Common myeloid progenitor, CD34-positive (primary cell): ENCODE results near the gene BEND5.
A peak's percentile ranks its signal among the peaks of the same experiment; 100 is the strongest.

Experiments
- CTCF ChIA-PET: fragments of 350-600 bp; sonication (Branson Sonifier 250); formaldehyde crosslinking; loops from one replicate; lab custom pipeline; 2021; ENCODE audit warnings: antibody characterized with exemption; lab: Charles Lee
- POLR2A ChIA-PET: fragments of 350-600 bp; sonication (Branson Sonifier 250); formaldehyde crosslinking; loops from one replicate; lab custom pipeline; 2021; ENCODE audit warnings: antibody characterized with exemption; lab: Charles Lee
- DNase-seq, 3 donors: peaks; one replicate each; pipeline versions ENCODE4 v3.0.0 to v3.0.0-alpha.2; 2013
- H3K27ac ChIP-seq, 2 experiments: 1 replicate in 1 of 2; 2 replicates in 1 of 2; pipeline ENCODE4 v1.7.0; 2013; ENCODE audit warnings: inconsistent platforms in 2 of 2, low read length in 2 of 2, mild to moderate bottlenecking in 2 of 2, low read depth in 1 of 2, moderate library complexity in 1 of 2; ENCODE audit not compliant: severe bottlenecking in 2 of 2, insufficient read depth in 1 of 2, poor library complexity in 1 of 2
- H3K27me3 ChIP-seq, 5 experiments: replicated peaks in 2 of 5; 1 replicate in 3 of 5; 2 replicates in 2 of 5; pipeline versions ENCODE4 v1.6.1 to v1.7.0; 2013; ENCODE audit warnings: low read length in 4 of 5, mild to moderate bottlenecking in 2 of 5, moderate library complexity in 2 of 5, inconsistent platforms in 1 of 5; ENCODE audit not compliant: insufficient read depth in 5 of 5, control insufficient read depth in 4 of 5
- H3K36me3 ChIP-seq, 4 experiments: 1 replicate in 2 of 4; 2 replicates in 2 of 4; pipeline versions ENCODE4 v1.6.1 to v1.7.0; 2013; ENCODE audit warnings: low read length in 3 of 4, control low read depth in 1 of 4, mild to moderate bottlenecking in 1 of 4; ENCODE audit not compliant: control insufficient read depth in 4 of 4, insufficient read depth in 4 of 4
- H3K4me1 ChIP-seq, 4 experiments: 1 replicate in 3 of 4; 2 replicates in 1 of 4; pipeline versions ENCODE4 v1.6.1 to v1.7.1; 2013; ENCODE audit warnings: low read length in 3 of 4, mild to moderate bottlenecking in 3 of 4, control low read depth in 1 of 4, inconsistent platforms in 1 of 4, moderate library complexity in 1 of 4; ENCODE audit not compliant: control insufficient read depth in 4 of 4, insufficient read depth in 4 of 4; ENCODE audit errors: control extremely low read depth in 1 of 4
- H3K4me3 ChIP-seq, 7 experiments: 1 replicate in 4 of 7; 2 replicates in 3 of 7; pipeline versions ENCODE4 v1.5.1 to v1.7.0; 2013; ENCODE audit warnings: mild to moderate bottlenecking in 7 of 7, low read length in 6 of 7, moderate library complexity in 6 of 7, inconsistent platforms in 2 of 7, low read depth in 2 of 7, control low read depth in 1 of 7; ENCODE audit not compliant: insufficient read depth in 4 of 7, control insufficient read depth in 1 of 7; ENCODE audit errors: extremely low read depth in 1 of 7
- H3K9me3 ChIP-seq, 5 experiments: 1 replicate in 4 of 5; 2 replicates in 1 of 5; pipeline versions ENCODE4 v1.6.1 to v1.7.1; 2013; ENCODE audit warnings: low read length in 4 of 5, mild to moderate bottlenecking in 2 of 5, inconsistent platforms in 1 of 5, low read depth in 1 of 5, moderate library complexity in 1 of 5; ENCODE audit not compliant: control insufficient read depth in 4 of 5, insufficient read depth in 2 of 5; ENCODE audit errors: control extremely low read depth in 1 of 5
- WGBS: methylation state at CpG from one replicate; pipeline ENCODE4 v1.1.5; 2013; ENCODE audit not compliant: insufficient coverage; 5-methylcytosine and 5-hydroxymethylcytosine counted together

Gene BEND5

GRCh38 chr1:48726557-48727215, 50.0 kb downstream of the BEND5 start:
- POLR2A ChIA-PET, result no interaction called here
- peaks cover 6 to 28% (median 19%) of the 10 kb centered on the region in 4 experiments for H3K36me3 ChIP-seq
- CTCF ChIA-PET, result interaction anchor here (1.4 kb wide), 1 partner anchor 50 kb away, joined by 5 read pairs; no protein-coding TSS in a partner anchor
- no CpG with 5 or more reads among the region's 4 CpGs for WGBS
- H3K27me3 ChIP-seq, result no peaks in the 10 kb centered on the region
- no peaks in the 10 kb centered on the region for H3K4me1 ChIP-seq
- no peak overlapping the region for H3K4me3 ChIP-seq
- no peak for DNase-seq
- H3K9me3 ChIP-seq, result no peaks in the 10 kb centered on the region
- H3K27ac ChIP-seq, result no peak overlapping the region

GRCh38 chr1:48726139-48726538, 50.6 kb downstream of the BEND5 start:
- no CpG with 5 or more reads among the region's 2 CpGs for WGBS
- Histone ChIP-seq H3K4me1 (no peaks in the 10 kb centered on the region), H3K4me3 (no peak overlapping the region), H3K36me3 (peaks cover 5 to 23% (median 17%) of the 10 kb centered on the region in 4 experiments), H3K27me3 (no peaks in the 10 kb centered on the region), H3K9me3 (no peaks in the 10 kb centered on the region), H3K27ac (no peak overlapping the region)
- no peak for DNase-seq
- POLR2A ChIA-PET, result no interaction called here
- CTCF ChIA-PET, result interaction anchor here (1.4 kb wide), 1 partner anchor 49 kb away, joined by 5 read pairs; no protein-coding TSS in a partner anchor

GRCh38 chr1:48725341-48726046, 51.2 kb downstream of the BEND5 start:
- WGBS, result 94% methylated on average over 3 of the region's 5 CpGs
- no peak for DNase-seq
- no peaks in the 10 kb centered on the region for H3K27me3 ChIP-seq
- no peak overlapping the region for H3K4me3 ChIP-seq
- H3K4me1 ChIP-seq, result no peaks in the 10 kb centered on the region
- CTCF ChIA-PET, result interaction anchor here (1.4 kb wide), 1 partner anchor 48 kb away, joined by 5 read pairs; no protein-coding TSS in a partner anchor
- POLR2A ChIA-PET, result no interaction called here
- no peaks in the 10 kb centered on the region for H3K9me3 ChIP-seq
- no peak overlapping the region for H3K27ac ChIP-seq
- H3K36me3 ChIP-seq, result peaks cover 5 to 21% (median 17%) of the 10 kb centered on the region in 4 experiments

- CTCF ChIA-PET, result interaction anchor here (0.6 kb wide), 1 partner anchor 90 kb away, joined by 5 read pairs; no protein-coding TSS in a partner anchor
- H3K4me1 ChIP-seq, result no peaks in the 10 kb centered on the region
- no peak overlapping the region for H3K4me3 ChIP-seq
These were observed 55.8 kb downstream of the BEND5 start for GRCh38 chr1:48720929-48721328.

DNA sequence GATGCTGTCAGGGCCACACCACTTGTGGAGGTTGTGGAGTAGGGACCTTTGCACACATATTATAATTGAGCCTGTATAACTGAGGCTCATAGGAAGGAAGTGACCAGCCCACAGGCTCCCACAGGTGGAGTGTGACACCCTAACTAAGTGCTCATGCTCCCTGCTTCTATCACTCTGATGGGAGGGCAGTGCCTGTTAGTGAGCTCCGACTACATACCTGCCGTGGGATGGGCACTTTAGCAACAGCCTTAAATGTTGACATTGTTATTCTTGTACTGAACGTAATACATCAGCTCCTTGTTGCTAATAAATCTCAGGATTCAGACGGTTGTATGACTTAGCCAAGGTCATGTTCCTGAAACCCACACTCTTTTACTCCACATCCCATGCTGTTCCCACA, 58.0 kb downstream of the BEND5 start:
- POLR2A ChIA-PET, result no interaction called here
- Histone ChIP-seq H3K9me3 (no peaks in the 10 kb centered on the region), H3K27me3 (peaks cover 0 to 2% (median 0%) of the 10 kb centered on the region in 5 experiments), H3K27ac (no peak overlapping the region), H3K36me3 (no peaks in the 10 kb centered on the region), H3K4me3 (no peak overlapping the region), H3K4me1 (no peaks in the 10 kb centered on the region)
- CTCF ChIA-PET, result no interaction called here
- 91% methylated on average over 4 of the region's 4 CpGs for WGBS
- no peak for DNase-seq

More at GRCh38 chr1:48720929-48721328, 55.8 kb downstream of the BEND5 start:
- Histone ChIP-seq H3K27ac (no peak overlapping the region), H3K9me3 (no peaks in the 10 kb centered on the region), H3K36me3 (no peaks in the 10 kb centered on the region), H3K27me3 (no peaks in the 10 kb centered on the region)
- POLR2A ChIA-PET, result no interaction called here
- DNase-seq, result no peak

GRCh38 chr1:48718116-48718630, 58.5 kb downstream of the BEND5 start:
- ChIA-PET CTCF (no interaction called here), POLR2A (no interaction called here)
- Histone ChIP-seq H3K27ac (no peak overlapping the region), H3K36me3 (no peaks in the 10 kb centered on the region), H3K27me3 (peaks cover 0 to 2% (median 0%) of the 10 kb centered on the region in 5 experiments), H3K9me3 (no peaks in the 10 kb centered on the region), H3K4me1 (no peaks in the 10 kb centered on the region), H3K4me3 (no peak overlapping the region)
- DNase-seq, result peak in 2 of 3 donors; percentile 5 to 10

DNA sequence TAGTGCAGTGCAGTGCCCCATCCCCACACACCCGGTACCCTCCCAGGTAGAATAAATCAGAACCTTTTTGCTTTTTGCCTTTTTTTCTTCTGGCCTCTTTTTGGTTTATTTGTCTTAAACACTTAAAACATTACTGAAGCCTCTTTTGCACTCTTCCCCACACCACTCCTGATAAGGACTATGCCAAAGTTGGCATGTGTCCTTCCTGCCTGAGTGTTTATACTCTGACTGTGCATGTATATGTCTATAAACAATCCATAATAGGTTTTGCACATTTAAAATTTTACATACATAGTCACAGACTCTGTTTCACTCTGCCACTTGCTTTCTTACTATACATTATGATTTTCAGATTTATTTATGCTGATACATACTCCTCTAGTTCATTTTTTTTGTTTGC, 59.6 kb downstream of the BEND5 start:
- no peak for DNase-seq
- no peaks in the 10 kb centered on the region for H3K4me1 ChIP-seq
- H3K27me3 ChIP-seq, result peaks cover 0 to 2% (median 0%) of the 10 kb centered on the region in 5 experiments
- no peaks in the 10 kb centered on the region for H3K9me3 ChIP-seq
- 100% methylated on average over 1 of the region's 1 CpG for WGBS
- no peaks in the 10 kb centered on the region for H3K36me3 ChIP-seq
- H3K27ac ChIP-seq, result no peak overlapping the region
- no peak overlapping the region for H3K4me3 ChIP-seq
- POLR2A ChIA-PET, result no interaction called here
- CTCF ChIA-PET, result interaction anchor here (2.0 kb wide), 1 partner anchor 19 kb away, joined by 7 read pairs; no protein-coding TSS in a partner anchor
